ENCODE results near the gene ANKAR.
"Not testable (repeated sequence)": the region's sequence is repeated elsewhere in the genome, so short reads cannot be mapped to it uniquely, and the experiment has no call there.

The ANKAR gene

DNA sequence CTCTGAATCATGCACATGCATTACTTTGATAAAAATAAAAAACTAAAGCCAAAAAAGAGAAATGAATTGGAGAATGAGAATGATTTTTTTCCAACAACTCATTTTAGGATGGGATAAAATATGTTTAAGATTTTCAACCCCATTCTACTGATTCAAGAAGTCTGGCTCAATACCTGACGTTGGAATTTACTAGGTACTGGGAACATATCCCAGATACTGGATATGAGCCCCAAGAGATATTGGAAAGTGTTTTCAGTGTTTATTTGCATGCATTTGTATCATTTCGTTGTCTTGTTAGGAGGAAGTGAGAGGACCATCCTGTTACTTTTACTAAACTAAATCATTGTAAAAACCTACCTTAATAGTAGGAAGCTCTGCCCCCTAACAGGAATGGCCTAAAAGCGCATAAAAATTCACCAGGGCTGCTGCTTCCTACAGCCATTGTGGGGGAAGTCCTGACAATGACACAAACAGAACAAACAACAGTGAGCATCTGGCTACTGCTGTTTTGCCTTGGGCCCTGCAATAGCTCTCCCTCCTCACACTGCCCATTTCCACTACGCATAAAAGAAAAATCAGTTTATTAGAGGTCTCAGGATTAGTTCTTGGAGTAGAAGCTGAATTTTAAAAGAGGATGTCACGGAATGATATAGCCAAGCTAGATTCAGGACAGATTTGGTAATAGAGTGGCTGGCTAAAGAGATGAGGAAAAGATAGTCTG, 35.2 kb downstream of the ANKAR start:
- no peak for DNase-seq (ENCODE audit: low spot score)

DNA sequence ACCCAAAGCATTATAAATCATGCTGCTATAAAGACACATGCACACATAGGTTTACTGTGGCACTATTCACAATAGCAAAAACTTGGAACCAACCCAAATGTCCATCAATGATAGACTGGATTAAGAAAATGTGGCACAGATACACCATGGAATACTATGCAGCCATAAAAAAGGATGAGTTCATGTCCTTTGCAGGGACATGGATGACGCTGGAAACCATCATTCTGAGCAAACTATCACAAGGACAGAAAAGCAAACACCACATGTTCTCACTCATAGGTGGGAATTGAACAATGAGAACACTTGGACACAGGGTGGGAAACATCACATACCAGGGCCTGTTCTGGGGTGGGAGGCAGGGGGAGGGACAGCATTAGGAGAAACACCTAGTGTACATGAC, 43.1 kb downstream of the ANKAR start:
- DNase-seq (ENCODE audit: low spot score): not testable (repeated sequence)

DNA sequence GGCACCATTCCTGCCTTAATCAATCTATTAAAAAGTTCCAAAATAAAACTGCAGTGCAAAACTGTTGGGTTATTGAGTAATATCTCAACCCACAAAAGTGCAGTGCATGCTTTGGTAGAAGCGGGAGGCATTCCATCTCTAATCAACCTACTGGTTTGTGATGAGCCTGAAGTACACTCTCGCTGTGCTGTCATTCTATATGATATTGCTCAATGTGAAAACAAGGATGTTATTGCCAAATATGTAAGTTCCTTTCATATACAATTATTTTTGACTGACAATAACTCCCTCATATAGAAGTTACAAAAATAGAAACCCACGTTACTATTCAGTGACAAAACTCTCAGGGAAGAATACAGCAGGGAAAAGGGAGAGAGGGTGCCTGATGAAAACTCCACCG, 45.1 kb downstream of the ANKAR start:
- no peak for DNase-seq (ENCODE audit: low spot score)

DNA sequence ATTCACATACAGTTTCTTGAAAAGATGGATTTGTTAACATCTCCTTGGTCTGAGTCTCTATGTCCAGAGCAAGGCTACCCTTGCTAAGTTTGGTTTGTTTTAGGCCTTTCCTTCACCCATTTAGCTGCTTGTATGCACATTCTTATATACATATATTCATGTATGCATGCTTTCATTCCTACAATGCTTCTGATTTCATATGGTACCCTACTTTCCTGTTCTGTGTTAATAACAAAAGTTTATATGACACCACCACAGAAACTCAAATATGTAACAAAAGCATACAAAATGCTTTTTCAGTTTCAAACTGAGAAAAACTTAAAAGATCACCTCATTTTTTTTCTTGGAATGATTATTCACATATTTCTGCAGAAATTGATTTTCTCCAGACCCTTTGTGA, 48.7 kb downstream of the ANKAR start:
- no peak for DNase-seq (ENCODE audit: low spot score)

All from hepatic stellate cell (primary cell).